Measurements from ENCODE around the gene CISH.

CISH gene

GRCh38 chr3:50568947-50569749, 42.4 kb downstream of the CISH start, which contains the start of gene HEMK1:
Gene HEMK1, plus strand, starts transcription at chr3:50569522. Its CDS starts 1,583 bp downstream, at chr3:50571105.
- DNase-seq: peak; percentile 97

DNA sequence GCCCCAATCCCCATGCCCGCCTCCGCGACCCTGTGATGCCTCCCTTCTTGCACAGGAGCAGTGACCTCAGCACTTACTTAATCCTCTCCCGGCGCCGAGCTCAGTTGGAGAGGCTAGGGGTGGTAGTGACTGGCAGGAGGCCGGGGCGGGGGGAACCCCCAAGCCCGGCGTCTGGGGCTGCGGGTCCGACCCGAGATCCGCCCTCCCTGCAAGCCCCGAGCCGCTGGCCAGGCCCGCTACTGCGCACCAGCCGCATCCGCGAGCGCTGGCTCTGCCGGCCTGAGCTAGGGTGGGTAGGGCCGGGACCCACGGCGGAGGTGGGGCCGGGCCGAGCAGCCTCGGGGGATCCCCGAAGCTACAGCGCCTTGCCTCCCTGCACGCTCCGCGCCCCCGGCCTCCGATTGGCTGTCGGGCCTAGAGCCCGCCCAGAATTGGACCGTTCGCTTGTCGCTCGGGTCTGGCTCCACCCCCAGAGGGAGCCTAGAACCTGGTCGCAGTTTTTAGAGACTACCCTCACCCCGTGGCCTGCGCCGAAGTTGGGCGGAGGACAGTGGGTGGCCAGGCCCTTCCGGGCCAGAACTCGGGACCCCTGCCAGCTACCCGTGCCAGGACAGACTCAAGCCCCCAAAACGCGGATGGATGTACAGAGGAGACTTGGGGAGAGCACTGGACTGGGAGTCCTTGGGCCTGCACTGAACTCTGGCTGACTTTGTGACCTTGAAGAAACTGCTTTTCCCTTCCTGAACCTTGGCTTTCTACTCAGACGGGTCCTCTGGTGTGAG, 44.0 kb downstream of the CISH start, which contains the start of gene C3orf18:
C3orf18 (minus strand) TSS at position 362 of the 782 bp plus-strand sequence. CDS start 2,048 bp downstream, outside the sequence.
- DNase-seq: peak; percentile 96

DNA sequence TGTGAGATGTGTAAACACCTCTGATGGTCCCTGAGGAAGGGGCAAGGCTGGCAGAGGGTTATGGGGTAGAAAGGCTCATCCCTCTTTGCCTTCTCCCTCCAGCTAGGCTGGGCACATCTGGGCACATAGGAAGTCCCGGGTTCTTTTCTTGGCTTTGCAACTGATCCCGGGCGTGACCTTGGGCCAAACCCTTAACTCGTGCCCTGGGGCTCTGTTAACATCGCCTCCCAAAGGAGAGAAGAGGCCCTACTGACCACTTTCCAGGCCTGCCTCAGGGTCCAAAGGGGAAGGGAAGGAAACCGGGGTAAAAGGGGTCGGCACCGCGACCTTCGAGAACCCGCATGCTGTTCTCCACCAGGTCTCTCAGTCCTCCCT, 44.6 kb downstream of the CISH start:
- no peak for DNase-seq

GRCh38 chr3:50564321-50564720, 47.3 kb downstream of the CISH start:
- no peak for DNase-seq

GRCh38 chr3:50563867-50564266, 47.7 kb downstream of the CISH start:
- DNase-seq: no peak

- no peak for DNase-seq
These were observed 48.7 kb downstream of the CISH start for GRCh38 chr3:50562861-50563260.

GRCh38 chr3:50559702-50560101, 51.9 kb downstream of the CISH start:
- no peak for DNase-seq

DNA sequence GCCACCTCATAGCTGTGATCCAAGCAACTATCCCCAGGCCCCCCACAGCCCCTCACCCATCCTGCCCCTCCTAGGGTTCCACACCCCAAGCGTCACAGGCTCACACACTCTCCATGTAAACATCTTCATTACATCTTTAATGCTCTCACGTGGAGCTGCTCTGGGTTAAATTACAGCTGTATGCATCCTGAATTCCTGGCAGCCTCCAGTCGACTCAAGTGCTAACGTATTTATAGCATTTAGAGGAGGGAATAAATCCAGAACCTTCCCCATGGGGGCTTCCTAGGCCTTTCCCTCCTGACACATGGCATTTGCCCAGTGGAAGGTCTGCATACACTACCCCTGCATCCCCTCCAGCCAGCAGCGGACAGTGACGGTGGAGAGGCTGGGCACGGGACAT, 53.7 kb downstream of the CISH start:
- DNase-seq: no peak

DNA sequence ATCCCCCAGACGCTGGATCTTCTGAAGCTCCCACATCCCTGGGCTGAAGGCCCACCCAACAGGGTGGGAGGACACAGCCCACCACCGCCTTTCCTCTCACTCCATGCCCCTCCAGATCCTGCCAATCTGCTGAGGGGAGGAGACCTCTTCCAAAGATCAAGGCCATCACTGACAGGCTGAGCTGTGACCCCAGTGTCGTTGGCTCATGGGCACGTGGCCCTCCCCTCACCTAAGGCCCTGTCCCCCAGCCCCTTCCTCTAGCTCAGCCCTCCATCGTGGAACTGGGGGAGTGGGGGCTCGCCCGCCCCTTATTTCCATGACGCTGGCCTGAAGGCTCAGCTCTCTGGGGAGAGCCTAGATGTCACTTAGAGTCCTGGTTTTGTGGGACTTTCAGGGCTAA, 54.5 kb downstream of the CISH start:
- DNase-seq: no peak
